Neural crest cell (in vitro differentiated cells): ENCODE results near the gene MED6. TPM values are rescaled to one million over a fixed set of nuclear protein-coding genes. Genes with fewer than 3 reads are reported as not detected.

Experiments
- DNase-seq: peaks from one replicate; pipeline ENCODE4 v3.0.0; 2021; ENCODE audit warnings: low read depth, mixed read lengths, low spot score
- H3K27ac Mint-ChIP-seq: one replicate; pipeline ENCODE4 v1.8.0; 2021; ENCODE audit warnings: mild to moderate bottlenecking, mixed read lengths; ENCODE audit not compliant: unreplicated experiment
- H3K27me3 Mint-ChIP-seq: 2 replicates; pipeline ENCODE4 v1.8.0; 2021; ENCODE audit warnings: low read depth, mild to moderate bottlenecking, mixed read lengths
- H3K36me3 Mint-ChIP-seq: 2 replicates; pipeline ENCODE4 v1.8.0; 2021; ENCODE audit warnings: low read depth, mild to moderate bottlenecking, mixed read lengths
- H3K4me1 Mint-ChIP-seq: 2 replicates; pipeline ENCODE4 v1.8.0; 2021; ENCODE audit warnings: mixed read lengths
- H3K4me3 Mint-ChIP-seq: one replicate; pipeline ENCODE4 v1.8.0; 2021; ENCODE audit warnings: mild to moderate bottlenecking, mixed read lengths
- H3K9me3 Mint-ChIP-seq: 2 replicates; pipeline ENCODE4 v1.8.0; 2021; ENCODE audit warnings: mixed read lengths
- CTCF ChIP-seq: fragments of 200-600 bp; sonication (generic); conservative IDR thresholded peaks from 2 replicates; pipeline ENCODE4 v1.5.0; 2021; ENCODE audit warnings: antibody characterized with exemption, mild to moderate bottlenecking
- total RNA-seq: library from RNA; stranded (reverse); gene quantifications from 2 replicates; pipeline ENCODE4 v1.2.1, GENCODE V29; 2021

The MED6 gene
- total RNA-seq, 1 donor from 2014 or later: 52.3 TPM

DNA sequence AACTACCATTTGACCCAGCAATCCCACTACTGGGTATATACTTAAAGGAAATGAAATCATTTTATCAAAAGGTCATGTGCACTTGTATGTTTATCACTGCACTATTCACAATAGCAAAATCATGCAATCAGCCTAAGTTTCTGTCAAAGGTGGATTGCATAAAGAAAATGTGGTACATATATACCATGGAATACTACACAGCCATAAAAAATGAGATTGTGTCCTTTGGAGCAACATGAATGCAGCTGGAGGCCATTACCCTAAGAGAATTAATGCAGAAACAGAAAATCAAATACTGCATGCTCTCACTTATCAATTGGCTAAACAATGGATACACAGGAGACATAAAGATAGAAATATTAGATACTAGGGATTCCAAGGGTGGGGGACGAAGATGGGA, 27.4 kb downstream of the MED6 start:
- no peaks in the 10 kb centered on the region for H3K4me1 Mint-ChIP-seq
- peaks cover 4% of the 10 kb centered on the region for H3K9me3 Mint-ChIP-seq
- no peak for TF ChIP-seq CTCF
- H3K27ac Mint-ChIP-seq: no peak overlapping the region
- no peaks in the 10 kb centered on the region for H3K27me3 Mint-ChIP-seq
- no peak for DNase-seq
- H3K36me3 Mint-ChIP-seq: peaks cover 23% of the 10 kb centered on the region
- H3K4me3 Mint-ChIP-seq: no peak overlapping the region

GRCh38 chr14:70571139-70571538, 29.3 kb downstream of the MED6 start:
- peaks cover 7% of the 10 kb centered on the region for H3K9me3 Mint-ChIP-seq
- peaks cover 28% of the 10 kb centered on the region for H3K36me3 Mint-ChIP-seq
- H3K4me1 Mint-ChIP-seq: no peaks in the 10 kb centered on the region
- no peak for TF ChIP-seq CTCF
- H3K4me3 Mint-ChIP-seq: no peak overlapping the region
- H3K27me3 Mint-ChIP-seq: no peaks in the 10 kb centered on the region
- no peak overlapping the region for H3K27ac Mint-ChIP-seq
- no peak for DNase-seq

GRCh38 chr14:70567791-70568190, 32.7 kb downstream of the MED6 start:
- H3K4me3 Mint-ChIP-seq: no peak overlapping the region
- peak; percentile 3 for DNase-seq
- peak; percentile 63 for TF ChIP-seq CTCF
- H3K9me3 Mint-ChIP-seq: peaks cover 20% of the 10 kb centered on the region
- H3K36me3 Mint-ChIP-seq: peaks cover 48% of the 10 kb centered on the region
- peak overlapping the region; percentile 27 for H3K27ac Mint-ChIP-seq
- H3K27me3 Mint-ChIP-seq: no peaks in the 10 kb centered on the region
- no peaks in the 10 kb centered on the region for H3K4me1 Mint-ChIP-seq

DNA sequence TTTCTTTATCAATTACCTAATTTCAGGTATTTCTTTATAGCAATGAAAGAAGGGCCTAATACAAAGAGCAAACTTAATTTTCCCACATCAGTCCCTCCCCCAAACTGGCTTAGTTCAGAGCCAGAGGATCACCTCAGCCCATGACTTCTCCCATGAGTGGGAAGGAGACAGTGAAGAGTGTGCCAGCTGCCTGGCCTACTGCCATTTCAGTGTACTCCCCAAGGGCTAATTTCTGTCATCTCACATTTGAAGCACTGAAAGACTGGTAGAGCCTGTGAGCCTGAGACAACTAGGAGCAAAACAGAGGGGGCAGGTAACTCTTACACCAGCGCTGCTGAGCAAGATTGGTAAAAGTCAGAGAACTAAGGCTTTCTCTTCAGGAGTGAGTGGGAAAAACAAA, 36.6 kb downstream of the MED6 start:
- Mint-ChIP-seq H3K4me3 (no peak overlapping the region), H3K27ac (no peak overlapping the region), H3K27me3 (no peaks in the 10 kb centered on the region), H3K36me3 (peaks cover 60% of the 10 kb centered on the region), H3K4me1 (no peaks in the 10 kb centered on the region), H3K9me3 (peaks cover 26% of the 10 kb centered on the region)
- no peak for DNase-seq
- no peak for TF ChIP-seq CTCF

DNA sequence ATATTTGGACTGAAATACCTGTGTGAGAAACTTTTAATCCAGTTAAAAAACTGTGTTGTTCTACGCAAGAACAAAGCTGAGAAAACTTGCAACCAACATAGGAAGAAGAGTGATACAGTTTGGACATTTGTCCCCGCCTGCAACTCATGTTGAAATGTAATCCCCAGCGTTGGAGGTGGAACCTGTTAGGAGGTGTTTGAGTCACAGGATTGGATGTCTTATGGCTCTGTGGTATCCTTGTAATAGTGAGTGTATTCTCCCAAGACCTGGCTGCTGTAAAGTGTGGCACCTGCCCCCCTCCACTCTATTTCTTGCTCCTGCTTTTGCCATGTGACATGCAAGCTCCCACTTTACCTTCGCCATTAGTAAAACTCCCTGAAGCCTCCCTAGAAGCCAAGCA, 37.0 kb downstream of the MED6 start:
- no peak overlapping the region for H3K4me3 Mint-ChIP-seq
- DNase-seq: no peak
- TF ChIP-seq CTCF: no peak
- no peaks in the 10 kb centered on the region for H3K27me3 Mint-ChIP-seq
- peaks cover 60% of the 10 kb centered on the region for H3K36me3 Mint-ChIP-seq
- H3K27ac Mint-ChIP-seq: no peak overlapping the region
- H3K4me1 Mint-ChIP-seq: no peaks in the 10 kb centered on the region
- H3K9me3 Mint-ChIP-seq: peaks cover 26% of the 10 kb centered on the region

GRCh38 chr14:70558356-70558755, 42.1 kb downstream of the MED6 start:
- DNase-seq: no peak
- Mint-ChIP-seq H3K27ac (peak overlapping the region; percentile 39), H3K4me1 (no peaks in the 10 kb centered on the region), H3K4me3 (no peak overlapping the region), H3K9me3 (peaks cover 14% of the 10 kb centered on the region), H3K27me3 (no peaks in the 10 kb centered on the region), H3K36me3 (peaks cover 39% of the 10 kb centered on the region)
- TF ChIP-seq CTCF: no peak
